ENCODE data around the gene ZKSCAN1.

Gene ZKSCAN1

DNA sequence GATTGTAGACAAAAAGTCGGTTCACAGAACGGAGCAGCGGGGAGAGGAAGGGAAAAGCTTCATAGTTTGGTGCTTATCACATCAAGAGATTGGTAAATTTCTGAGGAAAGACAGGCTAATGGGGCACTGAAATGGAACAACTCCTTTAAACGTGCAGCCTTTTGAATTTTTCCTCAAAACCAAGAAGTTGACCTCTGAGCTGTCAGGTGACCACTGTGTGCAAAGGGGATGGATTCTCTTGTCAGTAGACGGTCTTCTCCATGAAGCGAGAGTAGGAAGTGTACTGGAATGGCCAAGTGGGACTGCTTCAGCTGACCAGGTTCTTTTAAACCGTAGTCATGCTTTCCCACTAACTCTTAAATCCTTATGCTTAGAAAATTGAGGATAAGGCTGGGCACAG lies 22.9 kb downstream of the ZKSCAN1 start:
- DNase-seq (ENCODE audit: low spot score), result no peak

DNA sequence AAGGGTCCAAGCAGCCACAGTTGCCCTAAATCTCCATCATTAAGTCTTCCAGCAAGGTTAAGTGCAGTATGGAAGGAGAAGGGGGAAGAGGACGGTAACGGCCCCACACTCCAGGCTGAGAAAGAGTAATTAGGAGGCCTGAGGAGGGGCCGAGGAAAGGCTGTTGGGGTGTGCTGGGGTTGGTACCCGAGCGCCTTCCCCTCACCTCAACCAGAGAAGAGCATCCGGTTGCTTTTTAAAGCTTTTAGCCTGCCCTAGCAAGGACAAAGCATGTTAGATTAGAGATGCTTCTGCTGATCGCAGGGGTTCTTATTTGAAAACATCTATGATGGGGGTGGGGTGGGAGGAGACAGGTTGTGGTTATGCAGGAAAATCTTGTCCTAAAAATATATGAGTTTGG lies 25.2 kb downstream of the ZKSCAN1 start:
- no peak for DNase-seq (ENCODE audit: low spot score)

DNA sequence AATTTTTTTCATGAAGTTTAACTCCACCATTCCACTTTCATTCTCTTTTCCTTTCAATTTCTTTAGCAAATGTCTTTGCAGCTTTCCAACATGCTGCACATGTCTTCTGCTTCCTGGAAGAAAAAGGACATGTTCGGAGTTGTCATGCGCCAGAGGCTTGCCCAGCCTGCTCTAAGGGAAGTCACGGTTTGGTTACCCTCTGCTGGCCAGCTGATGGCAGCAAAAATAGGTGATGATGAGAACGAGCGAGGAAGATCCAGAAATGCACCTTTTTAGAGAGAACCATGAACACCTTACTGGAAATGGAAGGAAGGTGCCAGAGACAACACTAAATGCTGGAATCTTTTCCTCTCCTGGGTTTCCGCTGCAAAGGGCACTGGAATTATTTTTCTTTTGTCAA lies 29.3 kb downstream of the ZKSCAN1 start:
- DNase-seq (ENCODE audit: low spot score), result no peak

DNA sequence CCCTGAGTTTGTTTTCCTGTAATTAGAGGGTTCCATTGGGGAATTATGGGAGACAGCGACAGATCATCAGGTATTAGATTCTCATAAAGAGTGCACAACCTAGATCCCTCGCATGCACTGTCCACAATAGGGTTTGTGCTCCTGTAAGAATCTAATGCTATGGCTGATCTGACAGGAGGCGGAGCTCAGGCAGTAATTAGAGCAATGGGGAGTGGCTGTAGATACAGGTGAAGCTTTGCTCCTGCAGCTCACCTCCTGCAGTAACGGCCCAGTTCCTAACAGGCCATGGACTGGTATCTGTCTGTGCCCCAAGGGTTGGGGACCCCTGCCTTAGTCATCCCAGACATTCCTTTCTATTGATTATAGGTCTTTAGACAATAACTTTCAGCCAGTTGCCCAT lies 33.3 kb downstream of the ZKSCAN1 start:
- no peak for DNase-seq (ENCODE audit: low spot score)

DNA sequence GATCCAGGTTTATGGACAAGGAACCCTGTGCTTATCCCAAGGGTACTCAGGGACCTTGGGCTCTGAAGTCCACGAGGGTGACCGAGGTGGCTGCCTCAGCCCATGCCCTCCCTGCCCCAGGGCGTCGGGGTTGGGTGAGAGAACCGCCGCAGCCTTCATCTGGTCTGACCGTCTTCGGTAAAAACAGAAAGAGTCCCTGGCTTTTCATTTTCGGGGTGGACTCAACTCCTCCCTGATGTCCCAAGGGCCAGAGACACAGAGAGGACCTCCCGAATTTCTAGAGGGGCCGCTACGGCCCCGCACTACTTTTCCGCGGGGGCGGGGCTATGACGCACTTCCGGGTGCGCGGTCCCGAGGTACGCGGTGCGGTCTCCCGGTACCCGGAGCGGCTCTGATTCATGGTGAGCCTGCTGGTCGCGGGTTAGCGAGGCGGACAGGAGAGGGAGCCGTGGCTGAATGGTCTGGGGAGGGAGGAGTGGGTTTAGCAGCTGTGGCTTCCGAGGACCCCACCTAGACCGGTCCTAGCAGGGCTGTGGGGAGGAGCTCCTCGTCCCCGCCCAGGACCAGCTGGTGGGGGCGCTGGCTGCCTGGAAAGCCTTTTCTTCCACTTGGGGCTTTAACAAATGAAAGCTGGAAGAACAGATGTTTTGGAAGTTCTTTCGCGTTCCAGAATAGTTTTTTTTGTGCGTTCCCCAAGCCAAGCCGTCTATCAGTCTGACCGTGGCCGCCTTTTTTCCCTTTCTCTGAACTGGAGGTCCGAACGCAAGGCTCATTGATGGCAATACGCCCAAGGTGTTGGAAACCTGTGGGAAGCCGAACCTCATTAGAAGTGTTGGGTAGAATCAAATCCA lies 34.3 kb downstream of the ZKSCAN1 start, which contains the start of gene ZSCAN21:
Gene ZSCAN21 (plus strand): TSS at position 334 of the 851 bp plus-strand sequence. CDS start 7,233 bp downstream, outside the sequence.
- peak; percentile 94 for DNase-seq (ENCODE audit: low spot score)

DNA sequence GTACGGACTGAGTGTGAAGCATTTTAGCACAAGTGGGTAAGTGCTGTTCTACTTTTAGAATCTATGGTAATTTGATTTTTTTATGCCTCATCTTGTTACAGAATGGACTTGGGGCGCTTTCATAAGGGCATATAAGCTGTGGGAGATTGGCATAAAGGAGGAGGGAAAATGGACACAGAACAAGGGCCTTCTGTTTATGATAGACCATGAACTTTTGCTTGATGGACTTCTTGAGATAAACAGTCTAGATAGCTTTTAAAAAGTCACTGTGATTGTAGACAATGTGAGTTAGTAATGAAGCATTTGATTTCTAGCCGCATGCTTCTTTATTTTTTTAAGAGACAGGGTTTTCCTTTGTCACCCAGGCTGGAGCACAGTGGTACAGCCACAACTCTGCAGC lies 36.2 kb downstream of the ZKSCAN1 start:
- no peak for DNase-seq (ENCODE audit: low spot score)

DNA sequence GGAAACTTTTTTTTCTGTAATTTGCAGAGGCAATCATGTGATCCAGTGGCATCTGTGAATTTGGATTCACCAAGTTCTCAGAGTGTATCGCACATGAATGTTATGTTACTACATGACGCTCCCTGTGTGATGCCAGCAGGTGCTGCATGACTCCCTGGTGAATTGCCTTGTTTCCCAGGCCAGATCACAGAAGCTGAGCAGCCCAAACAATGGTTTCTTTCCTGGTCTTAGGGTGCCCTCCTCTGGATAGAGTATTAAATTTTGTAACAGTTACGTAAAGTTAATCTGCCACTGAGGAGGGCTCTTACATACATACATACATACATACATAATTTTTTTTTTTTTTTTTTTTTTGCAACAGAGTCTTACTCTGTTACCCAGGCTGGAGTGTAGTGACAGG lies 37.8 kb downstream of the ZKSCAN1 start:
- DNase-seq (ENCODE audit: low spot score), result peak; percentile 83

DNA sequence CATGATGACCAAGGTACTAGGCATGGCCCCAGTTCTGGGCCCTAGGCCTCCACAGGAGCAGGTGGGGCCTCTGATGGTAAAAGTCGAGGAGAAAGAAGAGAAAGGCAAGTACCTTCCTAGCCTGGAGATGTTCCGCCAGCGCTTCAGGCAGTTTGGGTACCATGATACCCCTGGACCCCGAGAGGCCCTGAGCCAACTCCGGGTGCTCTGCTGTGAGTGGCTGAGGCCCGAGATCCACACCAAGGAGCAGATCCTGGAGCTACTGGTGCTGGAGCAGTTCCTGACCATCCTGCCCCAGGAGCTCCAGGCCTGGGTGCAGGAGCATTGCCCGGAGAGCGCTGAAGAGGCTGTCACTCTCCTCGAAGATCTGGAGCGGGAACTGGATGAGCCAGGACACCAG lies 41.6 kb downstream of the ZKSCAN1 start:
- no peak for DNase-seq (ENCODE audit: low spot score)

DNA sequence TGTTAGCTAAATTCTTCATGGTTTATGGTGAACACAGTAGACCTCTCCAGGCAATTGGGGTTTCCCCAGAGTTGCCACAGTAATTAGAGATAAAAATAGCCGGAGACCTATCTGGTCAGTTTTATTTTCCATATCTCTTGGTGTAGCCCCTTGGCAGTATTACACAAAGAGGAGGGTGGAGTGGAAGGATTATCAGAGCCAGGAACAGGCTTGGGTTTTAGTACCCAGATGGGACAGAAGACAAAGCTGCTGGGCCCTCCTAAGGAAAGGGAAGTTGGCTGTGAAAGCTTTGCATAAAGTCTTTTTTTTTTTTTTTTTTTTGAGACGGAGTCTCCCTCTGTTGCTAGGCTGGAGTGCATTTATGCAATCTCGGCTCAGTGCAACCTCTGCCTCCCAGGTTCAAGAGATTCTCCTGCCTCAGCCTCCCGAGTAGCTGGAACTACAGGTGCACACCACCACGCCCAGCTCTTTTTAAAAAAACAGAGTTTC lies 43.9 kb downstream of the ZKSCAN1 start:
- no peak for DNase-seq (ENCODE audit: low spot score)

DNA sequence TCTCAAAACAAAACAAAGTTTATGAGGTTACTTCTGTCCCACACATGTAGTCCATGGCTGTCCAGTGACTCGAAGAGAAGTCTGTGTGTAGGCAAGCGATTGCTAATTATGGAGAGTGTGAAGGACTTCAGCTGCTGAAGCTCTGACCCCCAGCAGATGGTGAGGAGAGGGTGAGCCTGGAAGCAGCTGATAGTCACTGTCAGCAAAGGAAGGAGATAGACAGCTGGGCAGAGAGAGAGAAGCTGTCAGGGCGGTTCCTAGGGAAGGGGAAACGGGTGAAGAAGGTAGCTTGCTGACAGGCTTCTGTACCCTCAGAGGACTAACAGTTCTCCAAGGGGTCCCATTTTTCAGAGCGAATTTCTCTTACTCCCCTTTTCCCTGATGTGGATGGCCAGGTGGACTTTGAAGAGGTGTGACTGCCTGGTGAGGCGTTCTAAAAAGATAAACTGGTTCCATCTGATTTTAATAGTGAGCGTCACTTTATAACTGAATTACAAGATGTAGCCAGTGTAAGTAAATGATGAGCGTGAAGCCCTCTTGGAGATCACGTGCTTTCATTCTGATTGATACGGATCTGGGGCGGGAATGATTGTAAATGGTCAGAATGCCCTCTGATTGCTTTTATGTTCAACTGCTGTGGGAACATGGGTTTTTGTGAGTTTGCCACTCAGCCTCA lies 46.3 kb downstream of the ZKSCAN1 start:
- DNase-seq (ENCODE audit: low spot score), result no peak

DNA sequence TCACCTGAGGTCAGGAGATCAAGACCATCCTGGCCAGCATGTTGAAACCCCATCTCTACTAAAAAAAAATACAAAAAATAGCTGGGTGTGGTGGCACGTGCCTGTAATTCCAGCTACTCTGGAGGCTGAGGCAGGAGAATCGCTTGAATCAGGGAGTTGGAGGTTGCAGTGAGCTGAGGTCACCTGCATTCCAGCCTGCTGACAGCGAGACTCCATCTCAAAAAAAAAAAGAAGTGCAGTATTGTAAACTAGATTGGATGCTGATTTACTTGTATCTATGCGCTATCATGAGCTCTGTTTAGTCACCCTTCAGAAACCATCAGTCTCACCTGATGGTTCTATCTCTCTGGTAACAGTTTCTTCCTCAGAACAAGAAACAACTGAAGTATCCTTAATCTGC lies 48.0 kb downstream of the ZKSCAN1 start:
- DNase-seq (ENCODE audit: low spot score), result no peak

DNA sequence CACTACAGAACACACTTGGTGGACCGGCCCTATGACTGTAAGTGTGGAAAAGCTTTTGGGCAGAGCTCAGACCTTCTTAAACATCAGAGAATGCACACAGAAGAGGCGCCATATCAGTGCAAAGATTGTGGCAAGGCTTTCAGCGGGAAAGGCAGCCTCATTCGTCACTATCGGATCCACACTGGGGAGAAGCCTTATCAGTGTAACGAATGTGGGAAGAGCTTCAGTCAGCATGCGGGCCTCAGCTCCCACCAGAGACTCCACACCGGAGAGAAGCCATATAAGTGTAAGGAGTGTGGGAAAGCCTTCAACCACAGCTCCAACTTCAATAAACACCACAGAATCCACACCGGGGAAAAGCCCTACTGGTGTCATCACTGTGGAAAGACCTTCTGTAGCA lies 48.8 kb downstream of the ZKSCAN1 start:
- no peak for DNase-seq (ENCODE audit: low spot score)

DNA sequence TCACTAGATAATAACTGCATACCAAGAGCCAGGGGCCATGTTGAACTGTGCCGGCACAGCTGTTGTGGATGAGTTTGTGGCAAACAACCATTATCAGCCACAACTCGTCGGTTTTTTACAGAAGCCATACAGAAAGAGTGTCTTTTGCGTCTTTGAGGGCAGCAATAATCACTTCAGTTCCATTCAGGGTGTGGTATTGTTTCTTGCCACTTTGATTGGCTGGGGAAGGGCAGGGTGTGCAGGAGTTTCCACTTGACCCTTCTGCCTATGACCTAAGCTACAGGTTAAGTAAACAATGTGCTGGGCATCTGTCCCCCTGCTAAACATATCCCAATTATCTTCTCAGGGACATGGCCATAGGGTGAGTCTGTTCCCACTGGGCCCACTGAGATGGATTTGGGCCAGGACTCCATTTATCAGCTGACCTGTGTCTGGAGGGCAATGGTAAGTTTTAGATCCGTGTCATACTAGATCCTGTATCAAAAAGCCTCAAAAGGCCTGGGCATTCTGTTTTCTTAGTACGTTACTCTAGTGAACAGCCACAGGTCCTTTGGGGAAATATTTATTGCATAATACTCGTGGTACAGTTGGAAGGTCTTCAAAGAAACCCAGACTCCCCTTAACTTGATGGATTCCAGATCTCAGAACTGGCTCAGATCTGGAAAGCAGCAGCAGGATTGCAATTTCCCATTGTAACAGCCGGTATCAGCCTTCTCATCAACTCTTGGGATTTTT lies 50.2 kb downstream of the ZKSCAN1 start:
- no peak for DNase-seq (ENCODE audit: low spot score)

DNA sequence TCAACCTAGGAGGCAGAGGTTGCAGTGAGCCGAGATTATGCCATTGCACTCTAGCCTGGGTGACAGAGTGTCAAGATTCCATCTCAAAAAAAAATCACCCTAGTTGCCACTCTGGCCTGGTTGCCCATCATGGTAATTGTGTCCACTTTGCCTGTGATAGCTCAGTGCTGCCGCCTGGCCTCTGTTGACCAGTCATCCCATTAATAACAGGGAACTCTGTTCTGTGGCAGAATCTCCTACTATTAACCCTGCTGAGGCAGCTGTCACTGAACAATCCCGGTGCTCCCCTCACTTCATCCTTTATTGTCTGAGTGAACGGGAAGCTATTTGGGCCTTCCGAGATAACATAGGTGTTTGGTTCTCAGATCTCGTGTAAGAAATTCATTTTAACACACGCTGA lies 51.6 kb downstream of the ZKSCAN1 start:
- DNase-seq (ENCODE audit: low spot score), result no peak

DNA sequence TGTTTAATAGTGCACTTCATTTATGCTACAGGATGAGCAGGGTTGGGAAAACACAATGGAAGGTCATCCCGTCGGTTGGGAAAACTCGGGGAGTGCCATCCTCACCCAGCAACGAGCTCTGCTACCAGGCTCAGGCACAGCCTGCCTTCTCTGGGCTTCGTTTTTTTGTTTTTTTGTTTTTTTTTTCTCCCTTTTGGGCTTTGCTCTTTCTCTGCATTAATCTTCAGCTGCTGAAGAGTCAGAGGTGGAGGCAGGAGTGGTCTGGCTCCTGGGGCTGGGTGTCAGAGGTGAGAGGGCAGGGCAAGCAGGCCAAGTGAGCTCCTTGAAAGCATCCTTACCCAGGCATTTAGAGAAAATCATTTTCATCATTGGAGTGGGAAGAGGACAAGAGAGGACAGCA lies 54.6 kb downstream of the ZKSCAN1 start:
- DNase-seq (ENCODE audit: low spot score), result no peak

DNA sequence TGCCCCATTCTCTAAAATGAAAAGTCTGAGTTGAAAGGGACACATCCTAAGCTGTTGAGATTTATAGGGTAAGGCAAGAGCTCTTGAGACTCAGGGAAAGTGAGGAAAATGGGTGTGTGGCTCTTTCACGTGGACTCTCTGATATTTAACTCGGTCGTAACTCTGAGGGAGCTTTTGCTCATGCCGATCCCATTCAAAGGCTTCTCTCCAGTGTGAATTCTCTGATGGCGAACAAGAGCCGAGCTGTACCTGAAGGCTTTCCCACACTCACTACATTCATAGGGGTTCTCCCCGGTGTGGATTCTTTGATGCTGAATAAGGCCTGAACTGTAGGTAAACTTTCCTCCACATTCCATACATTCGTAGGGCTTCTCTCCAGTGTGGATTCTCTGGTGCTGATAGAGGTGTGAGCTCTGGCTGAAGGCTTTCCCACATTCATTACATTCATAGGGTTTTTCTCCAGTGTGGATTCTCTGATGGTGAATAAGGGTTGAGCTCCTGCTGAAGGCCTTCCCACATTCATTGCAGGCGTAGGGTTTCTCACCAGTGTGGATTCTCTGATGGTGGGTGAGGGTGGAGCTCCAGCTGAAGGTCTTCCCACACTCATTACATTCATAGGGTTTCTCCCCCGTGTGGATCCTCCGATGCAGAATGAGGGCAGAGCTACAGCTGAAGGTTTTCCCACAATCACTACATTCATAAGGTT lies 55.8 kb downstream of the ZKSCAN1 start:
- DNase-seq (ENCODE audit: low spot score), result no peak

DNA sequence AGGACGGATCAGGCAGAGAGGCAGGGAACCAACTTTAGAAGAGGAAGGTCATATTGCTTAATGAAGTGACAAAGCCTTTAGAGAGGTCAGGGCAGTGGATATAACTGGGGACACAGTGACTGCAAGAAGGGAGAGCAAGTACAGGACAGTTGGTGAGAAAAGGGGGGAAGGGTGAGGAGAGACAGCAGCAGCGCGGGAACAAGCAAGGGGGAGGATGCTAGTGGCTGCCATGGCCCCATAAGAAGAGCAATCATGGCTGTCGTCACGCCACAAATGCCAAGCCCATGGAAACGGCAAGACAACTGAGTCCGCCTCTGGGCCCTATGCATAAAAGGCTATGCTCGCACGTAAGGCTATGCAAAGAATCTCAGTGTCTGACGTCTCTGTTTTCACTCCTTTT lies 57.1 kb downstream of the ZKSCAN1 start:
- no peak for DNase-seq (ENCODE audit: low spot score)

DNA sequence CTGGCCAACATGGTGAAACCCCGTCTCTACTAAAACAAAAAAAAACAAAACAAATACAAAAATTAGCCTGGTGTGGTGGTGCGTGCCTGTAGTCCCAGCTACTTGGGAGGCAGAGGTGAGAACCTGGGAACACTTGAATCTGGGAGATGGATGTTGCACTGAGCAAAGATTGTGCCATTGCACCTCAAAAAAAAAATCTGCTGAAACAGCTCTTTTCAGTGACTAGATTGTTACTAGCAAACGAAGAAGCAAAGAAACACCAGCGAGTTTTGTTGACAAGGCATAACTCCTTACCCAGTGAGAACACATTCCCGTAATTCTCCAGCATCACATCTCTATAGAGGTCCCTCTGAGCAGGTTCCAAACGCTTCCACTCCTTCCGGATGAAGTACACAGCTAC lies 59.4 kb downstream of the ZKSCAN1 start:
- no peak for DNase-seq (ENCODE audit: low spot score)

DNA sequence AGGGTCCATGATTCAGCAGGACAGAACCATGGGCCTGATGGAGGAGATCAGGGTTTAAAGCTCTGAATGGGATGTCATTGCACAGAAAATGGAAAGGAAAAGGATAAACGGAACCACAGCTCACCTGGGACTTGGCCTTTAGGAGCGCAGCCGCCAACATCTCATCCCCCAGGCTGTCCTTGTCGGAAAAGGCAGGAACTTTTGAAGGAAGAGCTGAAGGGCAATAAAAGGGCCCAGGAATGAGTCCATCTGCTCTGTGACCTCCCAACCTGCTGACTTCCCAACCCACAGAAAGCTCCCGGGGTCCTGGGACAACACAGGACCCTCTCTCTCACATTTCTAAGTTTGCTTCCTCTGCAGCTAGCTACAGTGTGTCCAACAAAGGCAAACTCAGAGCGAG lies 60.0 kb downstream of the ZKSCAN1 start:
- DNase-seq (ENCODE audit: low spot score), result no peak

DNA sequence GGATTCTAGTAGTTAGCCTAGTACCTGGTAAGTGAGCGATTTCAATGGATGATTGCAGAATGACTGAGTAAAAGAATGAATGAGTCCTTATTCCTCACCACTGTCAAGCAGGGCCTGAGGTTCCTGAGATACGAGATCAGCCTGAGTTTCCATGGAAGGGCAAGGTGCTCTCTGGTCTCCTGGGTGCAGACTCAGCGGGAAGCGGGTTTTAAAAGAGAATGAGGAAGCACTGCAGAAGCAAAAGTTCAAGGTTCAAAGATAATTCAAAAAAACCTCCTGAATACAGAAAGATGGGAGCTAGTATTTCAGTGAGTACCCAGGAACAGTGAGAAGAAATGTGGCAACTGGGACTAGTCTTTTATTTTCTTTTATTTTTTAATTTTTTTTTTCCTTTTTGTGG lies 61.8 kb downstream of the ZKSCAN1 start:
- no peak for DNase-seq (ENCODE audit: low spot score)

DNA sequence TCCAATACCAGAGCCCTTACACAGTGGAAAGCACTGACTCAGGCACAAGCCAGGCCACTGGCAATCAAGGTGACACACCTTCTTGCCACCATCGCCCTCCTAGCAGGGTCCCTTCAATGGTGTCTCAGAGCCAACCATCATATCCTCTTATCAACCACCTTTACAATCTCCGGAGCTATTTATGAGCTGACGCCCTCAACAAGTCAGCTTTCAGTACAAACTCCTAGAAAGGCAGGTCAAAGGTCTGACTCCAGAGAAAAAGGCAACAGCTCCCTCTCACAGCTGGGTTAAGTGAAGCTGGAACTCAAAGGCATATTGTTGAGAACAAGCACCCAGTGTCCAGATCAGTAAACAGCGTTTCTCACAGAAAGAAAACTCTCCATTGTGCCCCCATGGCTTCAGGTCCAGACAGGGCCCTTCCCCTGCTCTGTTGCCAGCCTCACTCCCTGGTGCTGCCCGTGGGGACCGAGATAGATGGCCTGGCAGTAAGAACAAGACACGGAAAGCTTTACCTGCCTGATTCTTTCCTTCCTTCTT lies 63.7 kb downstream of the ZKSCAN1 start:
- DNase-seq (ENCODE audit: low spot score), result no peak
